Ishikawa (cell line): ENCODE measurements around the gene HS3ST4.

ENCODE experiments used
- MAX ChIP-seq: IDR thresholded peaks from 2 replicates; pipeline ENCODE4 v1.6.1; 2012
- REST ChIP-seq: IDR thresholded peaks from 2 replicates; pipeline ENCODE4 v1.6.1; 2012; ENCODE audit warnings: low read depth, mild to moderate bottlenecking

GRCh38 chr16:26102369-26102768 is 410.6 kb downstream of the HS3ST4 start:
- TF ChIP-seq MAX: no peak
- TF ChIP-seq REST: no peak
